C4-2B (cell line): ENCODE measurements around the gene MRPL46.

ENCODE experiments used
- CTCF ChIP-seq: fragments of 450-650 bp; conservative IDR thresholded peaks from 2 replicates; pipeline ENCODE4 v1.5.1; 2017; ENCODE audit warnings: mild to moderate bottlenecking
- ZFX ChIP-seq: fragments of 450-650 bp; IDR thresholded peaks from 2 replicates; pipeline ENCODE4 v1.6.1; 2017

- no peak for TF ChIP-seq CTCF
- no peak for TF ChIP-seq ZFX
Measured at GRCh38 chr15:88480981-88481380, 13.8 kb upstream of the MRPL46 start.
